ENCODE data around the gene STRN4.

- TF ChIP-seq EZH2 (optimal IDR thresholded peaks at IDR 0.05; ENCODE audit: low read depth, low read length) = no peak
- TF ChIP-seq CTCF (IDR thresholded peaks at IDR 0.05; ENCODE audit: low read length) = no peak
- TF ChIP-seq EZH2phosphoT487 (IDR thresholded peaks at IDR 0.05; ENCODE audit: low read length) = no peak
Measured at GRCh38 chr19:46737298-46737654, 9.0 kb downstream of the STRN4 start.

Data from MM.1S (cell line).